Upper lobe of left lung (tissue), 4 donors: ENCODE results near the gene DAPK1.

ENCODE experiments used
- EP300 ChIP-seq, 4 donors: sonication (generic); formaldehyde crosslinking; IDR thresholded peaks; one replicate each; pipeline ENCODE4 v1.5.1; 2017; ENCODE audit warnings: antibody characterized with exemption in 4 of 4, control low read depth in 2 of 4
- POLR2A ChIP-seq, 4 donors: fragments of 450-650 bp; IDR thresholded peaks; one replicate each; pipeline ENCODE4 v1.5.1; 2016 to 2017; ENCODE audit warnings: antibody characterized with exemption in 4 of 4, mild to moderate bottlenecking in 2 of 4
- TF ChIP-seq, protein P1 (sequence below), 6 experiments: fragments of 450-650 bp in 4 of 6; fragments of 200-600 bp in 2 of 6; sonication (generic) in 2 of 6; IDR thresholded peaks; one replicate each; pipeline ENCODE4 v1.5.1; 2016 to 2019; ENCODE audit warnings: antibody characterized with exemption in 6 of 6

DNA sequence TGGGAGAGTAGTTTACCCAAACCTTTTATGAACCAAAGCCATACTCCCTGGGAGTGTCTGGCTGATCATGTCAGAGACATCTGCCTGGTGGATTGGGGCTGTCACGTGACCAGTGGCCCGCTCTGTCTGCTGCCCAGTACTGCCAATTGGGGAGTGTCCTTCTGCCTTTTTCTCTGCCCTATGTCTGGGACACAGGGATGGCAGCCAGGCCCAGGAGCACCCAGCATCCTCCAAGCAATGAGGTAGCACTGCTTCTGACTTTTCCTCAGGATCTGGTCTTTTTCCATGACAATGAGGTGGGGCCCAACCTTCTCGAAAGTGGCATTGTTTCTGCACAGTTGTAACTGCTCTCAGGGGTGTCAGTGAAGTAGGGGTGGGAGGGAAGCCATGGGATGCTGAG lies 21.8 kb downstream of the DAPK1 start:
- TF ChIP-seq, protein P1, sequence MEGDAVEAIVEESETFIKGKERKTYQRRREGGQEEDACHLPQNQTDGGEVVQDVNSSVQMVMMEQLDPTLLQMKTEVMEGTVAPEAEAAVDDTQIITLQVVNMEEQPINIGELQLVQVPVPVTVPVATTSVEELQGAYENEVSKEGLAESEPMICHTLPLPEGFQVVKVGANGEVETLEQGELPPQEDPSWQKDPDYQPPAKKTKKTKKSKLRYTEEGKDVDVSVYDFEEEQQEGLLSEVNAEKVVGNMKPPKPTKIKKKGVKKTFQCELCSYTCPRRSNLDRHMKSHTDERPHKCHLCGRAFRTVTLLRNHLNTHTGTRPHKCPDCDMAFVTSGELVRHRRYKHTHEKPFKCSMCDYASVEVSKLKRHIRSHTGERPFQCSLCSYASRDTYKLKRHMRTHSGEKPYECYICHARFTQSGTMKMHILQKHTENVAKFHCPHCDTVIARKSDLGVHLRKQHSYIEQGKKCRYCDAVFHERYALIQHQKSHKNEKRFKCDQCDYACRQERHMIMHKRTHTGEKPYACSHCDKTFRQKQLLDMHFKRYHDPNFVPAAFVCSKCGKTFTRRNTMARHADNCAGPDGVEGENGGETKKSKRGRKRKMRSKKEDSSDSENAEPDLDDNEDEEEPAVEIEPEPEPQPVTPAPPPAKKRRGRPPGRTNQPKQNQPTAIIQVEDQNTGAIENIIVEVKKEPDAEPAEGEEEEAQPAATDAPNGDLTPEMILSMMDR (IDR thresholded peaks at IDR 0.05), result no peak
- TF ChIP-seq POLR2A (IDR thresholded peaks at IDR 0.05) (no peak), EP300 (IDR thresholded peaks at IDR 0.05) (no peak)
